ENCODE measurements around the gene LGI4.

The LGI4 gene

DNA sequence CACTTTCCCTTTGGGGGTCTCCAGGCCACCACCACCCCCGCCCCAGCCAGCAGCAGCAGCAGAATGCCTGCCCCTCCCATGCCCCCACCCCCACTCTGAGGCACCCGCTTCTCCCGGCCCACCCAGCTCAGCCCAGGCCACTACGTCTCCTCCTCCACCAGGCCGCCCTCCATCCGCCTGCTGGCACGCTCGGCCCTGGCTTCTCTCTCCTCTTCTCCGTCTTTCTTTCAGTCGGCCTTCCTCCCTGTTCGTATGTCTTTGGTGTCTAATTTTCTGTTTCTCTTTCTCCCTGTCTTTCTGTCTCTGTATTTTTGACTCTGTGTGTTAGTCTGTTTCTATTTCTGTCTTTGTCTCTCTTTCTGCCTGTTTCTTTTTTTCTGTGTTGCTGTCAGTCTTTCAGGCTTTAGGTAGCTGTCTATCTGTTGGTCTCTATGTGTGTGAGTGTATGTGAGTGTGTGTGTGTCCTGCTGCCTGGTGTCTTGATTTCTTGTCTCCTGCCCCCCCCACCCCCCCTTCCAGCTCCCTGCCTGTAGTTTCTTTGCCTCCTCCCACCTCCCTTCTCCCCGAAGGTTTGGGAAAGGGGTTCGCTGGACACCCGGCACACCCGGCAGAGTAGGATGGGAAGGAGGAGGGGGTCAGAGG, at the start of gene LGI4:
Gene LGI4, minus strand, starts transcription at position 459 of the 642 bp plus-strand sequence. Its CDS starts 379 bp downstream, at position 80.
- DNase-seq = no peak

DNA sequence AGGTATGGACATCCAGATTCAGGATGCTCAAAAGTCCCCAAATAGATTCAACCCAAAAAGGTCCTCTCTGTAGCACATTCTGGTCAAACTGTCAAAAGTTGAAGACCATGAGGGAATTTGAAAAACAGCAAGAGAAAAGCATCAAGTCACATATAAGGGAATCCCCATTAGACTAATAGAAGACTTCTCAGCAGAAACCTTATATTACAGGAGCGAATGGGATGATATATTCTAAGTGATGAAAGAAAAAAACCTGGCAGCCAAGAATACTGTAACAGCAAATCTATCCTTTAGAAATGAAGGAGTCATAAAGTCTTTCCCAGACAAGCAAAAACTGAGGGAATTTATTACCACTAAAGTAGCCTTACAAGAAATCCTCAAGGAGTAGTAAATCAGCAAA, 49.4 kb upstream of the LGI4 start:
- DNase-seq = no peak

DNA sequence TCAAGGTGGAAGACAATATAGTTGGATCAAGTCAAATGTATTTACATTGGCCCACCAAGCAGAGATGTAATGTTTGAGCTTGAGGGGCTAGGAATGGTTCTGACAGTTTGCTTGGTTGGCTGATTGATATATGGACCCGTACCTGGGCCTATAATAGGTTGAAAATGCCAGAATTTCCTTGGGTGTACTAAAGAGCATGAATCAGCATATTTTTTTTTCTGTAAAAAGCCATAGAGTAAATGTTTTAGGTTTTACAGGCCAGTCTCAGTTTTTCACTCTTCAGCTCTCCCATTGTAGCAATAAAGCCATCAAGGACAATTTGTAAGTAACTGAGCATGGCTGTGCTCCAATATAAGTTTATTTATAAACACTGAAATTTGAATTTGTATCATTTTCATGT, 46.5 kb upstream of the LGI4 start:
- DNase-seq = no peak

DNA sequence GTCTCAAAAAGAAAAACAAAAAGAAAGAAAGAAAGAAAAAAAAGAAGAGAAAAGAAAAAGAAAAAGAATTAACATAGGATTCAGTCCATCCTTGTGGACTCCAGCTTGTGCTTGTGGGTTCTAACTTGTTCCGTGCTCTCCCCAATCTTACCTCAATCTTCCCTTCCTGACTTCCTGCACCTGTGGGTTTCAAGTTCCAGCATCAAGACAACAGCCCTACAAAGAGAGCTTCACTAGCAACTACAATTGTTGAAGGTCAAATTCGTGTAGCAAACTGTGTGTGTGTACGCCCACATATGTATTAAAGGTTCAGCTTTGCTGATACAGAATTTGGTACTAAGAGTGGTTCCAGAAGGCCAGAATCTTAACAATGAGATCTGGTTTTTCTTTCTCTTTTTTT, 45.0 kb upstream of the LGI4 start:
- no peak for DNase-seq

DNA sequence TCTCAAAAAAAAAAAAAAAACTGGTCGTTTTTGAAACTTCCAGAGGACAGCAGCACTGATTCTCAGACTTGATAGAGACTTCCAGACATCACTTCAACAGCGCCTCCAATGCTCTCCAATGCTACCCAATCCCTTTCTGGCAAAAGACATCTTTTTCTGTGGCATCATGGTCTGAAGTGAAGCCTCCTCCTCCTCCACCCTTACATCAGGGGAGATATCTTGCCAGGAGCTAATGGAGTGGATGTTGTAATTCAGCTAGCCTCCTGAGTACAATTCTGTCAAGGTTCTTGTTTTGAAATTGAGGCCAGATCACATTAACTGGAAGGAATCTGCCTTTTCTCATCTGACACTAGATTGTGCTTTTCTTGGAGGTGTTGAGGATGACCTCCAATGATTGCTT, 43.8 kb upstream of the LGI4 start:
- no peak for DNase-seq

DNA sequence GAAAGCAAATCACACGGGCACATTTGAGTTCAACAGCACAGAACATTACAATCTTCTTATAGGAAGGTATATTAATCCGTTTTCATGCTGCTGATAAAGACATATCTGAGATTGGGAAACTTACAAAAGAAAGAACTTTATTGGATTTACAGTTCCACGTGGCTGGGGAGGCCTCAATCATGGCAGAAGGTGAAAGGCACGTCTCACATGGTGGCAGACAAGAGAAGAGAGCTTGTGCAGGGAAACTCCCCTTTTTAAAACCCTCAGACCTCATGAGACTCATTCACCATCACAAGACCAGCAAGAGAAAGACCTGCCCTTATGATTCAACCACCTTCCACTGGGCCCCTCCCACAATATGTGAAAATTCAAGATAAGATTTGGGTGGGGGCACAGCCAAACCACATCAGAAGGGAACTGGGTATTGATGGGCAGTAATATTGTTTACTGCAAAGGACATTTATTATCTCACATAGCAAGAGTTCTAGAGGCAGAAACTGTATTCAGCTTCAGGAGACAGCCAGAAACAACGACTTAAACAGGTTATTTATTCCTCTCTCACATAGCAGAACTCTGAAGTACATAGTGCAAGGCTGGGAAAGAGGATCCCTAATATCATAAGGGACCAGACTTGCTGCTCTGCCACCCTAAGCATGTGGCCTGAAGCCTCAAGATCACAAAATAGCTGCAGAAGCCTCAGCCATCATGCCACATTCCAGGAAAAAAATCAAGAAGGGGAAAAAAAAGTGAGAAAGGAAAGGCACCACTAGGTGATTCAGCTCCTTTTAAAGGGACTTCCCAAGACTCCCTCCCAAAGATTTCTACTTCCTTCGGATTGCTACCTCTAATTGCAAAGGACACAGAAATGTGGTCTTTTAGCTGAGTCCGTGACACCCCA, 42.8 kb upstream of the LGI4 start:
- DNase-seq = no peak

DNA sequence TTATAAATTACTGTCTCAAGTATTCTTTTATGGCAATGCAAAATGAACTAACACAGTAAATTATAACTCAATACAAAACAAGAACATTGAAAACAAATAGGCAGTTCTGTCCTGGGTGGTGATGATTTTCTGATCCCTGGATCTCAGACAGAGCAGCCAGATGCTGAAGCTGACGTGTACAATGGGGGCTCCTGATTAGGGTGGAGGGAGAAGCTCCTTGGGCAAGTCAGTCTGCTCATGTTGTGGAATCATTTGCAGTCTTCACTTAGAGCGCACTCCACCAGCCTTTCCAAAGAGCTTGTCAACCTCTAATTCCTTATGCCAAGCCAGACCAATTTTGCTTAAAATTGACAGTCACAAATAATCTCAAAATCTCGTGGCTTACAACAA, 41.3 kb upstream of the LGI4 start:
- DNase-seq = no peak

DNA sequence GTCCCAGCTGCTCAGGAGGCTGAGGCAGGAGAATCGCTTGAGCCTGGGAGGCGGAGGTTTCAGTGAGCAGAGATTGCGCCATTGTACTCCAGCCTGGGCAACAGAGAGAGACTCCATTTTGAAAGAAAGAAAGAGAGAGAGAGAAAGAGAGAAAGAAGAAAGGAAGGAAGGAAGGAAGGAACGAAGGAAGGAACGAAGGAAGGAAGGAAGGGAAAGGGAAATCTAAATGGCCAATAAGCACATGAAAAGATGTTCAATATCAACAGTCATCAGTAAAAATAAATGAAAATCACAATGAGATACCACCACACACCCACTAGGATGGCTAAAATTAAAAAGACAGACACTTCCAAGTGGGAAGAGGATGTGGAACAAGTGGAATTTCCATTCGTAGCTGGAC, 39.4 kb upstream of the LGI4 start:
- no peak for DNase-seq

DNA sequence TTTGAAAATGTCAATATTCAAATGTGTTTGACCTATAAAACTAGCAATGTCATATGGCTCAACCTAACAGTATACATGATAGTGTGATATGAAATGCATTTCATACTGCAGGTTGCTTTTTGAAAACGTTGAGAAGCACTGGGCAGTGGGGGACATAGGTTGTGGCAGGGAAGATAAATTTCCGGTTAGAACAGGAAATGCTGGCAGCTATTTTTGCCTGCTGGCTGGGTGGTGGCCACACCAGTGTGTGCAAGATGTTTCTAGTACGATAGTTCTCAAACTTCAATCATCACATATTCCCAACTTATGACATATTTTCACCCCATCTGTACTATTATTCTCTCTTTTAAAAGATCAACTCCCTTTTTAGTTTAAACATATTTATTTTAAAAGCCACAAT, 36.9 kb upstream of the LGI4 start:
- no peak for DNase-seq

DNA sequence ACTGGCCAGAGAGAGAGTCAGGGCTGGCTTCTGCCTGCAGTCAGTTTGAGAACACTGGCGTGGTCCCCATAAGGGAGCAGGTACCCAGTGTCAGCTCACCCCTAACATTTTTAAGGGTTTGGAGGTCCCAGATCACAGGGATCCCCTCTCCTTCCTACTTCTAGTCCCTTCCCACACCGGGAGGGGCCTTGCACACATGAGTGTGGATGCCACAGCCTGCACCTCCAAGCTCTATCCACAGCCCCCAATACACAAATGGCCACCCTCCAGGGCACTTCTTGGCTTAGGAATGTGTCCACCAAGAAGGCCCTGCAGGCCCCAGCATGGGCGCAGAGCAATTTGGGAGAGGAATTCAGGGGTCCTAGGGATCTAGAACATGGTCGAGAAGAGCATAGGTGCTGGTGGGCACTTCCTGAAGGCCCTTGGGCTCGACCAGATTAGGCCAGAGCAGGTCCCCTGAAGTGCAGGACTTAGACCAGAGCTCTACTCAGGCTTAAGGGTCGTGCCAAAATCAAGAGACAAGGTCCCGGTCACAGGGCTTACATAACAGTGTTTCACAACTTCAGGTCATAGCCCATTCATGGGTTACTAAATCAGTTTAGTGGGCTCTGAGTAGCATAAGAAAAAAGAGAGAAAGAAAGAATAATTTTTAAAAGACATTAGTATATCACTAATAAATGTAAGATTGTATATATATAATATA, 35.7 kb upstream of the LGI4 start:
- no peak for DNase-seq

DNA sequence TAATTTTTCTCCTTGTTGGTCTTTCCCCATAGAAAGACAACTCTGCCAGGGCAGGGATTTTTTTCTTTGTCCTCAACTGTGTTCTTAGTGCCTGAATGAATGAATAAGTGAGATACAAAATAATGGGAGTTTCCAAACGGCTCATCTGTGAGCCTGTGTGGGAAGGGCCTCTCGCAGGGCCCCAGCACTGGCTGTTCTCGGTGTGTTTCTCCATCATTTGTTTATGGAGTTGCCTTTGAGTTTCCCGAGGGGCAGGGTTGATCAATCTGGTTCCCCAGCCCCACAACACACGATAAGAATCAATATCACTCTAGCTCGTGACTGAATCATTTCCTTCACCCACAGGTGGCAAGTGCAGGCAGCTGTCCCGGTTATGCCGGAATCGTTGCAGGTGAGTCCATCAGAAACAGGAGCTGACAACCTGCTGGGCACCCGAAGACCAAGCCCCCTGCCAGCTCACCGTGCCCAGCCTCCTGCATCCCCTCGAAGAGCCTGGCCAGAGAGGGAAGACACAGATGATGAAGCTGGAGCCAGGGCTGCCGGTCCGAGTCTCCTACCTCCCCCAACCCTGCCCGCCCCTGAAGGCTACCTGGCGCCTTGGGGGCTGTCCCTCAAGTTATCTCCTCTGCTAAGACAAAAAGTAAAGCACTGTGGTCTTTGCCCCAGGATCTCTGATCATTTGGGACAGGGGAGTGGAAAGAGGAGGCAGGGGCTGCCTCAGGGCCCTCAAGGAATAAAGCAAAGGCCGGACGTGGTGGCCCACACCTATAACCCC, 34.5 kb upstream of the LGI4 start:
- DNase-seq = no peak

DNA sequence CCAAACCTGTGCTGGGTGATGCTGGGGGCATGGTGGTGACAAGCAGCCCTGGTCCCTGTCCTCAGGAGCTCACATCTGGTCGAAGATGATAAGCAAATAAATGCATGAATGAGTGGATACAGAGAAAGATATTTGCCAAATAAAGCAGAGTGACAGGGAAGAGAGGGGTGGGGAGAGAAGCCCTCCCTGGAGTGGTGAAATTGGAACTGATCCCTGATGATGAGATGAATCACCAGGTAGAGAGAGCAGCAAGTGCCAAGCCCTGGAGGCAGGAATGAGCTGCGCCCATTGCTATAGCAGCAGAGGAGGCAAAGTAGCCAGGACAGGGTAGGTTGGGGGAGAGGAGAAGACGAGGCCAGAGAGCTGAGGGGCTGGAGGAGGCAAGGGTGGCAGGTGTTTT, 33.3 kb upstream of the LGI4 start:
- no peak for DNase-seq

DNA sequence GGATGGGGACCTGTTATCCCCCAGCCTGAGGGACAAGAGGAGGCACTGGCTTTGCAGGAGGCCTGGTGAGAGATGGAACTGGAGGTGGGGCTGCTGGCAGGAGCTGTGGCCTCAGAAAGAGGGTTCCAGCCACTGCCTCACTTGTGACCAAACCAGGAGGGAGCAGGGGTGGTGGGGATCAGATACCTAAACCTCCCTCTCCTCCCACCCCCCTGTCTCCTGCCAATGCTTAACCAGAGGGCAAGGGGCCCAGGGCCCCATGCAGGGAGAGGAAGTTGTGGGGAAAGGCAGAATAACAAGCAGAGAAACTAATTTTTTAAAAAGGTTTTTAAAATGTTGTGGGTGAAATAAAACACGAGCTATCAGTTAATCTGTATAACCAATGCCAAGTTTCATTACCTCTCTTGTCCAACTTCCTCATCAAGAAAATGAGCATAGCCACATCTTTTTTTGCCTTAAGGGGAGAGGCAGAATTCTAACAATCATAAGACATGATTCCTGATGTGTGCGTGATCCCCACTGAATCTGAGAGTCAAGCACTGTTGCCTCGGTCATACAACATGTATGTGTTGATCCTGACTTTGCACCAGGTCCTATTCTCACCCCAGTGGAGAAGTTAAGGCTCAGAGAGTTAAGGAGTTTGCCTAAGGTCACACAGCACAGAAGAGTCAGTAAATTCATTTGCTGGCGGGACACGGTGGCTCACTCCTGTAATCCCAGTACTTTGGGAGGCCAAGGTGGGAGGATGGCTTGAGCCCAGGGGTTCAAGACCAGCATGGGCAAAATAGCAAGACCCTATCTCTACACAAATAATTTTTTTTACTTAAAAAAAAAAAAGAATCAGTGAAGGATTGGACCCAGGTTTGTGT, 32.6 kb upstream of the LGI4 start:
- DNase-seq = no peak

DNA sequence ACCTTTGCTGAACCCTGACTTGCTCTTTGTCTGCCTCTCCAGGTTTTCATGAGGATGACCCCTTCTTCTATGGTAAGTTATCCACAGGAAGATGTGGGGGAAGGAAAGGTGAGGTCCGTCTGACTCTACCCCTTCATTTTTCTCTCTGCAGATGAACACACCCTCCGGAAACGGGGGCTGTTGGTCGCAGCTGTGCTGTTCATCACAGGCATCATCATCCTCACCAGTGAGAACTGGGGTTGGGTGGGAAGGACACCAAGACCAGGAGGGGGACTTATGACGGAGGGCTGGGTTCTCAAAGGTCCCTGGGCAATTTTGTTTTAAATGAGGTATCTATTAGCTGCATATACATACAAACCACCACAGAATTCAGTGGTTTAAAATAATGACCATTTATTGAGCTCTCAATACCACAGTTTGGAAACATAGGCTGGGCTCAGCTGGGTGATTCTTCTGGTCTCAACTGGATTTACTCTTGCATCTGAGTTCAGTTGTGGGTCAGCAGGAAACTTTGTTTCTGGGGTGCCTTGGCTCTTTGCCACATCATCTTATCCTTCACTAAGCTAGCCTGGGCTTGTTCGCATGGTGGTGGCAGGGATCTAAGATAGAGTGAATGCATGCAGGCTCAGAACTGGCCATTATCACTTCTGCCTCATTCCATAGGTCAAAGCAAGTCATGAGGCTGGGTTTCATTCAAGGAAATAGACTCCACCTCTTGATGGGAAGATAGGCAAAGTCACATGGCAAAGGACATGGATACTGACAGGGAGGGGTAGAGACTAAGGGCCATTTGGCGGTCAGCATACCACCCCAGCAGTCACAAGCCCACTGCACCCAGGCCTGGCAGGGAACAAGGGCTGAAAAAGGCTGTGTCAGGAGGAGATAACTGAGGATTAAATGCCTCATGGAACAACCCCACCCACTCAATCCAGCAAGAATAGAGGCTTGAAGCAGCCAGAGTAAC, 31.5 kb upstream of the LGI4 start:
- DNase-seq = no peak

DNA sequence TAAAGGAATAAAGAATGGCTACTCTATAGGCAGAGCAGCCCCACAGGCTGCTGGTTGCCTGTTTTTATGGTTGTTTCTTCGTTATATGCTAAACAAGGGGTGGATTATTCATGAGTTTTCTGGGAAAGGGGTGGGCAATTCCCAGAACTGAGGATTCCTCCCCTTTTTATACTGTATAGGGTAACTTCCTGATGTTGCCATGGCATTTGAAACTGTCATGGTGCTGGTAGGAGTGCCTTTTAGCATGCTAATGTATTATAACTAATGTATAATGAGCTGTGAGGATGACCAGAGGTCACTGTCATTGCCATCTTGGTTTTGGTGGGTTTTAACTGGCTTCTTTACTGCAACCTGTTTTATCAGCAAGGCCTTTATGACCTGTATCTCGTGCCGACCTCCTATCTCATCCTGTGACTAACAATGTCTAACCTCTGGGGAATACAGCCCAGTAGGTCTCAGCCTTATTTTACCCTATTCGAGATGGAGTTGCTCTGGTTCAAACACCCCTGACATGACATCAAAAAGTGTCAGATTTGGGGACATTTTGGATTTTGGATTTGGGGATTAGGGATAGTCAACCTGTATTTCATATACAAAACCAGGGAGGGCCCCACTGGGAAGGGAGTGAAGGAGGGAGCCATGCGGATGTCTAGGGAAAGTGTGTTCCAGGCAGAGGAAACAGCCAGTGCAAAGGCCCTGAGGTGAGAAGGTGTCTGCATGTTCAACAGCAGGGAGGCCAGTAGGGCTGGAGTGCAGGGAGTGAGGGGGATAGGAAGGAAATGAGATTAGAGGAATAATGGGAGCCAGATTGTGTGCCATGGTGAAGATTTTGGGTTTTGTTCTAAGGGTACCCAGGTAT, 30.6 kb upstream of the LGI4 start:
- DNase-seq = no peak

DNA sequence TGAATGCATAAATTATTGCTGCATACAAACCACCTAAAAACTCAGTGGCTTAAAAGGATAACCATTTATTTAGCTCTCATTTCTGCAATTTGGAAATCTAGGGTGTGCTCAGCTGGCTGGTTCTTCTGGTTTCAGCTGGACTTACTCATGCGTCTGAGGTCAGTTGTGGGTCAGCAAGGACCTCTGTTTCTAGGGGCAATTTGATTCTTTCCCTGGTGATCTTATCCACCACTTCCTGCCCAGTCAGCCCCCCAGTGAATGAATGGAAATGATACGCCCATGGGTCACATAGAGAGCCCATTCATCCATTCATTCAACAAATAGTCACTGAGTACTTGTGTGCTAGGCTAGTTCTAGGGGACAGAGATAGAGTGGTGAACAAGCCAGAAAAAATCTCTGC, 29.6 kb upstream of the LGI4 start:
- no peak for DNase-seq

DNA sequence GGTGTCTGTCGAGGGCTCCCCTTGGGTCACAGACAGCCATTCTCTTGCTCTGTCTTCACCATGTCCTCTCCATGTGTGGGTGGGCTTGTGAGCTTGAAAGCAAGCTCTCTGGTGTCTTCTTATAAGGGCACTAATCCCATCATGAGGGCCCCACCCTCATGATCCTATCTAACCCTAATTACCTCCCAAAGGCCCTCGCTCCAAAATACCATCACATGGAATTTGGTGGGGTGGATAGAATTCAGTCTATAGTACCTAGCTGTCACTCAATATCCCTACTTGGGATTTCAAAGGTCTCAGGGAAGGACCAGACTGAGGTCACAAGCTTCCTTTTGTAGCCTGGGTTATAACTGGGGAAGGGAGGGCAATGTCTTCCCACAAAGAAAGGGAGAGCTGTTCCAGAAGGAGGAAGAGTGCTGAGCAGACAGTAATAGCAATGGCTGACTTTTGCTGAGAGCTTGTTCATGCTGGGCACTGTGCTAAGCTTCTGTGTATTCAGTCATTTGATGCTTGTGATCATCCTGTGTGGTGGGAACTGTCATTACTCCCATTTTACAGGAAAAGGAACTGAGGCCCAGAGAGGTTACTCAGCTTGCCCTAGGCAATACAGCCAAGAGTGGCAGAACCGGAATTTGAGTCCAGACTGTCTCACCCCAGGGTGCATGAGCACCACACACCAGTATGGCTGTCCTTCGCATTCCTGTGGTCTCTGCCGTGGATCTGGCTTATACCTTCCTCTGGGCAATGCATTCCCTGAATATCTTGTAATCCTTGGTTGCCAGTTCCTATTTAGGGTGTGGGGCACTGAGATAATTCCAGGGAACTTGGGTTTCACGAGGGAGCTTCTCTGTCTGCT, 27.8 kb upstream of the LGI4 start:
- DNase-seq = no peak

DNA sequence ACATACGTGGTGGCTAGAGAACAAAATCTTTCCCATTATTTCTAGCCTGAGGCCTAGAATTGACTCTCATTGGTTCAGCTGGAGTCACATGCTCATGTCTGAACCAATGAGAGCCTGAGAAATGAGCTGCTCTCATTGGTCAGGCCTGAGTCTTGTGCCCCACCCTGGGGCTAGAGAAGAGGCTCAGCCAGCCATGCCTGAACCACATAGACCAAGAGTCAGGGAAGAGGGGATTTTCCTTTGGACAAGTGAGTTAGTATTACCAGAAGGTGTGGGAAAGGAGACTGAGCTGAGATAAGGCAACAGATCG, 26.5 kb upstream of the LGI4 start:
- DNase-seq = no peak
